ENCODE data around the gene TRABD2A. TPM values are rescaled to one million over a fixed set of nuclear protein-coding genes. Genes with fewer than 3 reads are reported as not detected.

The TRABD2A gene
- total and polyA plus RNA-seq, 8 donors: 0.29 to 109 (median 0.58) TPM; not detected in 1

DNA sequence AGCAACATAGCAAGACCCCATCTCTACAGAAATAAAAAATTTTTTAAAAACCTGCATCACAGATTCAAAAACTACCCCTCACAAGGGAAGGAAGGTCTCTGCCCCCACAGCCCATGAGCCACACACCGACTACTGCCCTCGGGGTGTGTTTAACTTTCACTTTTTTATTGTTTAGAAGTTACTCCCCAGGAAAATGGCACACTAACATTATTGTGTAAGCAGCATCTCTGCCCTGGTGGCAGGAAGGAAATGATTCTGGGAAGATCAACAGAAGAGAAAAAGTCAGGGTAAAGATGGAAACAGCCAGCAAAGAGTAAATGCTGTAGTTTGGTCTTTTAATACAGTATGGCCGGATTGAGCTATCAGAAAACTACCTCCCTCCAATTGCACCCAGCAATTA, 21.9 kb downstream of the TRABD2A start:
- intact Hi-C loops (cut with DNase I; ENCODE audit: low total_unique reads): no loop called here
- Histone ChIP-seq H3K4me3 (no peak overlapping the region), H3K36me3 (no peaks in the 10 kb centered on the region), H3K27me3 (no peaks in the 10 kb centered on the region), H3K9me3 (no peaks in the 10 kb centered on the region), H3K27ac (no peak overlapping the region), H3K4me1 (no peaks in the 10 kb centered on the region)
- 57 to 76% (median 69%) methylated on average over 3 of the region's 3 CpGs for WGBS, 5 donors
- DNase-seq: no peak
- TF ChIP-seq POLR2AphosphoS5 (IDR thresholded peaks at IDR 0.05): no peak
- no peak for TF ChIP-seq POLR2A (IDR thresholded peaks at IDR 0.05)
- TF ChIP-seq, protein P1, sequence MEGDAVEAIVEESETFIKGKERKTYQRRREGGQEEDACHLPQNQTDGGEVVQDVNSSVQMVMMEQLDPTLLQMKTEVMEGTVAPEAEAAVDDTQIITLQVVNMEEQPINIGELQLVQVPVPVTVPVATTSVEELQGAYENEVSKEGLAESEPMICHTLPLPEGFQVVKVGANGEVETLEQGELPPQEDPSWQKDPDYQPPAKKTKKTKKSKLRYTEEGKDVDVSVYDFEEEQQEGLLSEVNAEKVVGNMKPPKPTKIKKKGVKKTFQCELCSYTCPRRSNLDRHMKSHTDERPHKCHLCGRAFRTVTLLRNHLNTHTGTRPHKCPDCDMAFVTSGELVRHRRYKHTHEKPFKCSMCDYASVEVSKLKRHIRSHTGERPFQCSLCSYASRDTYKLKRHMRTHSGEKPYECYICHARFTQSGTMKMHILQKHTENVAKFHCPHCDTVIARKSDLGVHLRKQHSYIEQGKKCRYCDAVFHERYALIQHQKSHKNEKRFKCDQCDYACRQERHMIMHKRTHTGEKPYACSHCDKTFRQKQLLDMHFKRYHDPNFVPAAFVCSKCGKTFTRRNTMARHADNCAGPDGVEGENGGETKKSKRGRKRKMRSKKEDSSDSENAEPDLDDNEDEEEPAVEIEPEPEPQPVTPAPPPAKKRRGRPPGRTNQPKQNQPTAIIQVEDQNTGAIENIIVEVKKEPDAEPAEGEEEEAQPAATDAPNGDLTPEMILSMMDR (IDR thresholded peaks at IDR 0.05): no peak
- no peak for TF ChIP-seq EP300 (IDR thresholded peaks at IDR 0.05)

DNA sequence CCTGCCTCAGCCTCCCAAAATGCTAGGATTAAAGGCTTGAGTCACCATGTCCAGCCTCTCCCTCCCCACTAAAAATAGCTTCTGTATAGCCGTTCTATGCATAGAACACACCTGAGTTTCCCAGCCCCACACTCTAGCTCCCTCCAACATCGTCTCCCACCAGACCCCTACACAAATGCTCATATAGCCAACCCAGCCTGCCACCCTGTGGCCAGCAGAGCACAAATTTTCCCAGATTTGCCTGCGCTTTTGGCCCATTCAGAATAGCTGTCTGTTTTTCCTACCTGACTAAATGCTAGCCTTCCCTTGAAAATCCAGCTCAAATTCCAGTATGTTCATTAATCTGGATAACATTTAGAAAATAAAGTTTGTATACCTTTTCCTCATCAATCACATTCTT, 22.8 kb downstream of the TRABD2A start:
- TF ChIP-seq POLR2A (IDR thresholded peaks at IDR 0.05): no peak
- TF ChIP-seq, protein P1 (IDR thresholded peaks at IDR 0.05): no peak
- TF ChIP-seq EP300 (IDR thresholded peaks at IDR 0.05): no peak
- no peak for TF ChIP-seq POLR2AphosphoS5 (IDR thresholded peaks at IDR 0.05)
- 78 to 93% (median 84%) methylated on average over 3 of the region's 3 CpGs for WGBS, 5 donors
- H3K36me3 ChIP-seq: no peaks in the 10 kb centered on the region
- DNase-seq: no peak
- no peaks in the 10 kb centered on the region for H3K4me1 ChIP-seq
- H3K27me3 ChIP-seq: no peaks in the 10 kb centered on the region
- H3K4me3 ChIP-seq: no peak overlapping the region
- H3K27ac ChIP-seq: no peak overlapping the region
- no peaks in the 10 kb centered on the region for H3K9me3 ChIP-seq
- intact Hi-C loops (cut with DNase I; ENCODE audit: low total_unique reads): no loop called here

DNA sequence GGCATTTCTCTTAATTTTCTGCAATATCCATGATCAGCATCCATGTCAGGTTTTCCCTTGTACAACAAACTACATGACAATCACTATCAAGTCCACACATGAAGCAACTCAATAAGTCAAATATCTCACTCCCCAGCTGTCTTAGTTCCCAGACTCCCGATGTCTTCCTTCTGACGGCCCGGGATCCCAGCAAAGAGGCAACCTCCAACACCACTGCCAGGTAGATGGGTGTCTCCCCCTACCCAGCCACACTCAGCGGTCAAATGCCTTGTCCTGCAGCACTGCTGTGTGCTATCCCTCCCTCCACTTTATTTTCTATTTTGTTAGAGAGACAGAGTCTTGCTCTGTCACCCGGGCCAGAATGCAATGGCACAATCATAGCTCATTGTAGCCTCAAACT, 23.3 kb downstream of the TRABD2A start:
- 84 to 96% (median 93%) methylated on average over 5 of the region's 5 CpGs for WGBS, 5 donors
- DNase-seq: no peak
- Histone ChIP-seq H3K27ac (no peak overlapping the region), H3K36me3 (no peaks in the 10 kb centered on the region), H3K27me3 (no peaks in the 10 kb centered on the region), H3K4me1 (no peaks in the 10 kb centered on the region), H3K9me3 (peaks cover 0 to 2% (median 0%) of the 10 kb centered on the region in 4 donors), H3K4me3 (no peak overlapping the region)
- intact Hi-C loops (cut with DNase I; ENCODE audit: low total_unique reads): no loop called here
- TF ChIP-seq EP300 (IDR thresholded peaks at IDR 0.05) (no peak), POLR2A (IDR thresholded peaks at IDR 0.05) (no peak), POLR2AphosphoS5 (IDR thresholded peaks at IDR 0.05) (no peak)
- TF ChIP-seq, protein P1 (IDR thresholded peaks at IDR 0.05): no peak

DNA sequence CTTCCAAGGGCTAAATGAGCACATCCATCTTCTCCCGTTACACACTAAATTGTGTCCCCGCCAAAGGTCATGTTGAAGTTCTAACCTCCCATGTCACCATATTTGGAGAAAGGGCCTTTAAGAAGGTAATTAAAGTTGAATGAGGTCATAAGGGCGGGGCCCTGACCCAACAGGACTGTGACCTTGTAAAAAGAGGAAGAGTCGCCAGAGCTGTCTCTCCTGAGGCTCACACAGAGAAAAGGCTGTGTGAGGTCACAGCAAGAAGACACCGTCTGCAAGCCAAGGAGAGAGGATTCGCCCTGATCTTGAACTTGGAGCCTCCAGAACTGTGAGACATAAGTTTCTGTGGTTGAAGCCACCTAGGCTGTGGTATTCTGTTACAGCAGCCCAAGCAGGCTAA, 24.1 kb downstream of the TRABD2A start:
- Histone ChIP-seq H3K36me3 (no peaks in the 10 kb centered on the region), H3K27me3 (no peaks in the 10 kb centered on the region), H3K4me3 (no peak overlapping the region), H3K9me3 (peaks cover 0 to 2% (median 0%) of the 10 kb centered on the region in 4 donors), H3K27ac (no peak overlapping the region), H3K4me1 (no peaks in the 10 kb centered on the region)
- WGBS, 5 donors: 82 to 83% (median 83%) methylated on average over 6 of the region's 6 CpGs
- DNase-seq: no peak
- no peak for TF ChIP-seq POLR2A (IDR thresholded peaks at IDR 0.05)
- no peak for TF ChIP-seq EP300 (IDR thresholded peaks at IDR 0.05)
- TF ChIP-seq, protein P1 (IDR thresholded peaks at IDR 0.05): no peak
- no peak for TF ChIP-seq POLR2AphosphoS5 (IDR thresholded peaks at IDR 0.05)
- intact Hi-C loops (cut with DNase I; ENCODE audit: low total_unique reads): no loop called here

All from stomach (tissue), 9 donors.